ENCODE measurements around the gene ZNF232. TPM values are rescaled to one million over a fixed set of nuclear protein-coding genes. Genes with fewer than 3 reads are reported as not detected.
"Not testable (repeated sequence)": the region's sequence is repeated elsewhere in the genome, so short reads cannot be mapped to it uniquely, and the experiment has no call there.

ZNF232 gene
- polyA plus RNA-seq, 1 donor = 11.1 TPM

- H3K9me3 ChIP-seq (ENCODE audit: control insufficient read depth, low read depth, low read length) = peaks cover 40% of the 10 kb centered on the region
- no peak overlapping the region for H3K27ac ChIP-seq (ENCODE audit: low read length)
- peaks cover 9% of the 10 kb centered on the region for H3K36me3 ChIP-seq (ENCODE audit: control insufficient read depth, insufficient read depth, low read length)
- H3K4me1 ChIP-seq (ENCODE audit: control insufficient read depth, insufficient read depth, low read length) = no peaks in the 10 kb centered on the region
- DNase-seq = no peak
- H3K4me3 ChIP-seq (ENCODE audit: low read length) = peak overlapping the region; percentile 50
- no CpG with 5 or more reads among the region's 7 CpGs for WGBS (ENCODE audit: insufficient coverage, low lambda C conversion rate)
- peaks cover 11% of the 10 kb centered on the region for H3K27me3 ChIP-seq (ENCODE audit: control insufficient read depth, insufficient read depth, low read length)
These were observed 15.0 kb downstream of the ZNF232 start for GRCh38 chr17:5096731-5097100.

GRCh38 chr17:5092218-5093010, 19.3 kb downstream of the ZNF232 start:
- no peaks in the 10 kb centered on the region for H3K4me1 ChIP-seq (ENCODE audit: control insufficient read depth, insufficient read depth, low read length)
- WGBS (ENCODE audit: insufficient coverage, low lambda C conversion rate) = no CpG with 5 or more reads among the region's 6 CpGs
- no peak overlapping the region for H3K4me3 ChIP-seq (ENCODE audit: low read length)
- H3K27me3 ChIP-seq (ENCODE audit: control insufficient read depth, insufficient read depth, low read length) = peaks cover 6% of the 10 kb centered on the region
- H3K9me3 ChIP-seq (ENCODE audit: control insufficient read depth, low read depth, low read length) = peaks cover 62% of the 10 kb centered on the region
- H3K27ac ChIP-seq (ENCODE audit: low read length) = no peak overlapping the region
- no peak for DNase-seq
- H3K36me3 ChIP-seq (ENCODE audit: control insufficient read depth, insufficient read depth, low read length) = peaks cover 39% of the 10 kb centered on the region

- H3K4me3 ChIP-seq (ENCODE audit: low read length) = no peak overlapping the region
- H3K27ac ChIP-seq (ENCODE audit: low read length) = no peak overlapping the region
- H3K36me3 ChIP-seq (ENCODE audit: control insufficient read depth, insufficient read depth, low read length) = peaks cover 11% of the 10 kb centered on the region
- no peaks in the 10 kb centered on the region for H3K27me3 ChIP-seq (ENCODE audit: control insufficient read depth, insufficient read depth, low read length)
- peaks cover 39% of the 10 kb centered on the region for H3K9me3 ChIP-seq (ENCODE audit: control insufficient read depth, low read depth, low read length)
- peaks cover 6% of the 10 kb centered on the region for H3K4me1 ChIP-seq (ENCODE audit: control insufficient read depth, insufficient read depth, low read length)
- no peak for DNase-seq
- WGBS (ENCODE audit: insufficient coverage, low lambda C conversion rate) = 90% methylated on average over 2 of the region's 3 CpGs
These were observed 31.1 kb downstream of the ZNF232 start for GRCh38 chr17:5080591-5080990.

- Histone ChIP-seq H3K9me3 (ENCODE audit: control insufficient read depth, low read depth, low read length) (peaks cover 18% of the 10 kb centered on the region), H3K4me1 (ENCODE audit: control insufficient read depth, insufficient read depth, low read length) (peaks cover 8% of the 10 kb centered on the region), H3K36me3 (ENCODE audit: control insufficient read depth, insufficient read depth, low read length) (peaks cover 6% of the 10 kb centered on the region), H3K27ac (ENCODE audit: low read length) (peak within 1 kb of the TSS; percentile 75), H3K27me3 (ENCODE audit: control insufficient read depth, insufficient read depth, low read length) (no peaks in the 10 kb centered on the region), H3K4me3 (ENCODE audit: low read length) (peak within 1 kb of the TSS; percentile 86)
- peak; percentile 75 to 97 for DNase-seq
- WGBS (ENCODE audit: insufficient coverage, low lambda C conversion rate) = 0% methylated on average over 1 of the region's 75 CpGs
These were observed 33.3 kb downstream of the ZNF232 start, which contains the start of gene ZFP3 for GRCh38 chr17:5078106-5079028. Gene ZFP3 (plus strand): TSS chr17:5078467. CDS start chr17:5091505, 13,038 bp downstream.

- Histone ChIP-seq H3K4me1 (ENCODE audit: control insufficient read depth, insufficient read depth, low read length) (peaks cover 8% of the 10 kb centered on the region), H3K4me3 (ENCODE audit: low read length) (peak overlapping the region; percentile 86), H3K27me3 (ENCODE audit: control insufficient read depth, insufficient read depth, low read length) (no peaks in the 10 kb centered on the region), H3K36me3 (ENCODE audit: control insufficient read depth, insufficient read depth, low read length) (peaks cover 6% of the 10 kb centered on the region), H3K27ac (ENCODE audit: low read length) (peak overlapping the region; percentile 75), H3K9me3 (ENCODE audit: control insufficient read depth, low read depth, low read length) (peaks cover 14% of the 10 kb centered on the region)
- 40% methylated on average over 1 of the region's 14 CpGs for WGBS (ENCODE audit: insufficient coverage, low lambda C conversion rate)
- peak in 1 of 2 donors; percentile 3 for DNase-seq
These were observed 33.9 kb downstream of the ZNF232 start for GRCh38 chr17:5077781-5078105.

- not testable (repeated sequence) for H3K27ac ChIP-seq (ENCODE audit: low read length); H3K27me3 ChIP-seq (ENCODE audit: control insufficient read depth, insufficient read depth, low read length)
These were observed 34.4 kb downstream of the ZNF232 start for GRCh38 chr17:5077275-5077674.

GRCh38 chr17:5075472-5075871, 36.2 kb downstream of the ZNF232 start:
- not testable (repeated sequence) for H3K9me3 ChIP-seq (ENCODE audit: control insufficient read depth, low read depth, low read length); H3K36me3 ChIP-seq (ENCODE audit: control insufficient read depth, insufficient read depth, low read length); H3K4me3 ChIP-seq (ENCODE audit: low read length); H3K4me1 ChIP-seq (ENCODE audit: control insufficient read depth, insufficient read depth, low read length); DNase-seq; H3K27me3 ChIP-seq (ENCODE audit: control insufficient read depth, insufficient read depth, low read length); H3K27ac ChIP-seq (ENCODE audit: low read length)
- 80% methylated on average over 1 of the region's 5 CpGs for WGBS (ENCODE audit: insufficient coverage, low lambda C conversion rate)

More at GRCh38 chr17:5077275-5077674, 34.4 kb downstream of the ZNF232 start:
- not testable (repeated sequence) for H3K36me3 ChIP-seq (ENCODE audit: control insufficient read depth, insufficient read depth, low read length); DNase-seq; H3K4me1 ChIP-seq (ENCODE audit: control insufficient read depth, insufficient read depth, low read length)
- peaks cover 10% of the 10 kb centered on the region for H3K9me3 ChIP-seq (ENCODE audit: control insufficient read depth, low read depth, low read length)
- peak overlapping the region; percentile 86 for H3K4me3 ChIP-seq (ENCODE audit: low read length)
- 100% methylated on average over 7 of the region's 24 CpGs for WGBS (ENCODE audit: insufficient coverage, low lambda C conversion rate)

- H3K27ac ChIP-seq (ENCODE audit: low read length) = no peak overlapping the region
- H3K27me3 ChIP-seq (ENCODE audit: control insufficient read depth, insufficient read depth, low read length) = no peaks in the 10 kb centered on the region
- no peaks in the 10 kb centered on the region for H3K4me1 ChIP-seq (ENCODE audit: control insufficient read depth, insufficient read depth, low read length)
- no peaks in the 10 kb centered on the region for H3K36me3 ChIP-seq (ENCODE audit: control insufficient read depth, insufficient read depth, low read length)
- no peaks in the 10 kb centered on the region for H3K9me3 ChIP-seq (ENCODE audit: control insufficient read depth, low read depth, low read length)
- DNase-seq = no peak
- WGBS (ENCODE audit: insufficient coverage, low lambda C conversion rate) = 100% methylated on average over 2 of the region's 4 CpGs
- no peak overlapping the region for H3K4me3 ChIP-seq (ENCODE audit: low read length)
These were observed 42.0 kb downstream of the ZNF232 start for GRCh38 chr17:5069724-5070123.

GRCh38 chr17:5068236-5068635, 43.4 kb downstream of the ZNF232 start:
- no peak overlapping the region for H3K27ac ChIP-seq (ENCODE audit: low read length)
- no CpG with 5 or more reads among the region's 3 CpGs for WGBS (ENCODE audit: insufficient coverage, low lambda C conversion rate)

GRCh38 chr17:5065227-5065744, 46.4 kb downstream of the ZNF232 start:
- no peak for DNase-seq
- no CpG with 5 or more reads among the region's 1 CpG for WGBS (ENCODE audit: insufficient coverage, low lambda C conversion rate)
- no peak overlapping the region for H3K27ac ChIP-seq (ENCODE audit: low read length)
- no peaks in the 10 kb centered on the region for H3K4me1 ChIP-seq (ENCODE audit: control insufficient read depth, insufficient read depth, low read length)
- H3K27me3 ChIP-seq (ENCODE audit: control insufficient read depth, insufficient read depth, low read length) = no peaks in the 10 kb centered on the region
- H3K36me3 ChIP-seq (ENCODE audit: control insufficient read depth, insufficient read depth, low read length) = no peaks in the 10 kb centered on the region
- H3K9me3 ChIP-seq (ENCODE audit: control insufficient read depth, low read depth, low read length) = no peaks in the 10 kb centered on the region
- H3K4me3 ChIP-seq (ENCODE audit: low read length) = no peak overlapping the region

More at GRCh38 chr17:5068236-5068635, 43.4 kb downstream of the ZNF232 start:
- H3K4me1 ChIP-seq (ENCODE audit: control insufficient read depth, insufficient read depth, low read length) = no peaks in the 10 kb centered on the region
- H3K4me3 ChIP-seq (ENCODE audit: low read length) = no peak overlapping the region
- DNase-seq = no peak
- no peaks in the 10 kb centered on the region for H3K36me3 ChIP-seq (ENCODE audit: control insufficient read depth, insufficient read depth, low read length)
- H3K27me3 ChIP-seq (ENCODE audit: control insufficient read depth, insufficient read depth, low read length) = no peaks in the 10 kb centered on the region
- no peaks in the 10 kb centered on the region for H3K9me3 ChIP-seq (ENCODE audit: control insufficient read depth, low read depth, low read length)

Data from large intestine (tissue), 3 donors.